Stimulated activated CD8-positive, alpha-beta memory T cell treated with anti-CD3 and anti-CD28 coated beads, Interleukin-12 subunit alpha, Interleukin-12 subunit beta, amount 100 ng/mL, for 1 hour (primary cell): ENCODE results near the gene RABGAP1L.
A peak's percentile ranks its signal among the peaks of the same experiment; 100 is the strongest.
"Not testable (repeated sequence)": the region's sequence is repeated elsewhere in the genome, so short reads cannot be mapped to it uniquely, and the experiment has no call there.

Experiments
- DNase-seq: peaks from one replicate; pipeline ENCODE4 v3.0.0-alpha.2; 2020; ENCODE audit warnings: low read depth

Gene RABGAP1L

DNA sequence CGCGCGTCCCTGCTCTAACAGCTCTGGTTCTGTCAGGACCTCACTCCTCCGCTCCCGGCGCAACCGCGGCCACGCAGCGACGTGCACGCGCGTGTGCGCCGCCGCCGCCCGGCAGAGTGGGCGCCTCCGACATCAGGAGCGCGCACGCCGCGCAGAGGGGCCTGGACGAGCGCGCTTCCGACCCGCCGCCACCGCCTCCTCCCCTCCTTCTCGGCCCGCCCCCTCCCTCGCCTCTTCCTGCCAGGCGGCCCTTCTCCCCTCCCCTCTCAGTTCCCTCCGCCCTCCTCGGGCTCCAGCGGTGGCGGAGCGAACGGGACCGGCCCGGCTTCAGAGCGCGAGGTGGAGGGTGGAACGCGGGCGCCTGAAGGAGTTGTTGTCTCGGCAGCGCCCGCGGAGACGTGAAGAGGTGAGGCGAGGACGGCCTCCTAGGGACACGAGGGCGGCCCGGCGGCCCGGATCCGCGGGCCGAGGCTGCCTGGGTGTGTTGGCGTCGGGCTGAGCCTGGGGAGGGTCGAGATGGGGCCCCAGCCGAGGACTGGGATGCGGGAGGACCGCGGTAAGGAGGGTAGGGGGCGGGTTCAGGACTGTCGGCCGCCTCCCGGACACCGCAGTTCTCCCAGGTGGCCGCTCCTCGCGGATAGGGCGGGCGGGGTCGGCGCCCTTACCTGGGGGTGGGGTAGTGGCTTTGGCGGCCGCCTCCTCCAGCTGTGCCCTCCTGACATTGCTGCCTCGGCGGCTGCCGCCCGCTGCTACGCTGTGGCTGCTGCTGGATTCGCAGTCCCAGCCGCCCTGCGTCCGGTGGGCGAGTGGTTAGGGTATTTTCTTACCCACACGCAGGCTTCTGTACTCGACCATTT lies at the start of gene RABGAP1L:
RABGAP1L (plus strand) TSS at position 269 of the 857 bp plus-strand sequence.
- DNase-seq: peak; percentile 88

DNA sequence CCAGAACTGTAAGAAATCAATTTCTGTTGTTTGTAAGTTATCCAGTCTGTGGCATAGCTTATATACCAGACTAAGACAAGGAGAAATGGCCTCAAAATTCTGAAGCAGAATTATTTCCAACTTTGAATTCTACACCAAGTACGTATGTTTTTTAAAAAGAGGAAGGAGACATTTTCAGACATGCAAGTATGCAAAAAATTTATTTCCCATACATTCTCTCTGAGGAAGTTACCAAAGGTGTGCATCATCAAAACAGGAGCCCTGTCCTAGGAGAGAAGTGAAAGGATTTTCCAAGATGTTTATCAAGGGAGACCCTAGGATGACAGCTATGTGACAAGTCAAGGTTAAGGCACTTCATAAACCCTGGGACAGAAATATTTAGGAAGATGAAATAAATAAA lies 49.3 kb upstream of the RABGAP1L start:
- no peak for DNase-seq

- DNase-seq: no peak
These were observed 46.7 kb upstream of the RABGAP1L start for GRCh38 chr1:174112489-174113162.

- no peak for DNase-seq
These were observed 45.2 kb upstream of the RABGAP1L start for GRCh38 chr1:174114106-174114505.

- no peak for DNase-seq
These were observed 44.4 kb upstream of the RABGAP1L start for GRCh38 chr1:174114788-174115448.

DNA sequence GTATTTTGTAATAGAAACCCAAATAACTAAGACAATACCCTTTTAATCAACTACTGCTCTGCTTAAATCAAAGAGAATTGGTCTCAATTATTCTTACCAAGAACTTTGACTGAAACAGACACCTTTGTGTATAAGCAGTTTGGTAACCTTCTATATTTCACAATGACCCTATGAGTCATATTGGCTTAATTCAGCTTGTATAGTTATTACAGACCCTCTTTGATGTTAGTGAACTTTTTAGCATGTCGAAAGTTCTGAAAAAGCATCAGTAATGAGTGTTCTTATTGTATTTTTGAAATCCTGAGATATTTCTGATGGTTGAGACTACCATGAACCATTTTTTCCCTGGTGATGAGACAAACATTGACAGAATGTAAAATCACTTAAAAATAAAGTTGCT lies 43.3 kb upstream of the RABGAP1L start:
- no peak for DNase-seq

GRCh38 chr1:174118751-174119150 lies 40.6 kb upstream of the RABGAP1L start:
- DNase-seq: no peak

DNA sequence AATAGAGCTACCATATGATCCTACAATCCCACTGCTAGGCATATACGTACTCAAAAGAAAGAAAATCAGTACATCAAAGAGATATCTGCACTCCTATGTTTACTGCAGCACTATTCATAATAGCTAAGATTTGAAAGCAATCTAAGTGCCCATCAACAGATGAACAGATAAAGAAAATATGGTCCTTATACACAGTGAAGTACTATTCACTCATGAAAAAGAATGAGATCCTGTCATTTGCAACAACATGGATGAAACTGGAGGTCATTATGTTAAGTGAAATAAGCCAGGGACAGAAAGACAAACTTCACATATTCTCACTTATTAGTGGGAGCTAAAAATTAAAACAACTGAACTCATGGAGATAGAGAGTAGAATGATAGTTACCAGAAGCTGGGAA lies 37.0 kb upstream of the RABGAP1L start:
- DNase-seq: not testable (repeated sequence)

DNA sequence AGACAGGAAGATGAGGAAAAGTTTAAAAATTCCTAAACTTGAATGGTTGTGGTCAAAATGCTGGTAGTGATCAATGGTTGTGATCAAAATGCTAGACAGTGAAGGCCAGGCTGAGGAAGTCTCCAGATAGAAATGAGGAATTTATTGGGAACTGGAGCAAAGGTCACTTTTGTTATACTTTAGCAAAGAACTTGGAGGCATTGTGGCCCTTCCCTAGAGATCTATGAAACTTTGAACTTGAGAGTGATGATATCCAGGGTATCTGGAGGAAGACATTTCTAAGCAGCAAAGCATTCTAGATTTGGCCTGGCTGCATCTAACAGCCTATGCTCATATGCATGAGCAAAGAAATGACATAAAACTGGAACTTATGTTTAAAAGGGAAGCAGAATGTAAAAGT lies 35.5 kb upstream of the RABGAP1L start:
- DNase-seq: no peak

GRCh38 chr1:174127176-174127575 lies 32.1 kb upstream of the RABGAP1L start:
- not testable (repeated sequence) for DNase-seq

DNA sequence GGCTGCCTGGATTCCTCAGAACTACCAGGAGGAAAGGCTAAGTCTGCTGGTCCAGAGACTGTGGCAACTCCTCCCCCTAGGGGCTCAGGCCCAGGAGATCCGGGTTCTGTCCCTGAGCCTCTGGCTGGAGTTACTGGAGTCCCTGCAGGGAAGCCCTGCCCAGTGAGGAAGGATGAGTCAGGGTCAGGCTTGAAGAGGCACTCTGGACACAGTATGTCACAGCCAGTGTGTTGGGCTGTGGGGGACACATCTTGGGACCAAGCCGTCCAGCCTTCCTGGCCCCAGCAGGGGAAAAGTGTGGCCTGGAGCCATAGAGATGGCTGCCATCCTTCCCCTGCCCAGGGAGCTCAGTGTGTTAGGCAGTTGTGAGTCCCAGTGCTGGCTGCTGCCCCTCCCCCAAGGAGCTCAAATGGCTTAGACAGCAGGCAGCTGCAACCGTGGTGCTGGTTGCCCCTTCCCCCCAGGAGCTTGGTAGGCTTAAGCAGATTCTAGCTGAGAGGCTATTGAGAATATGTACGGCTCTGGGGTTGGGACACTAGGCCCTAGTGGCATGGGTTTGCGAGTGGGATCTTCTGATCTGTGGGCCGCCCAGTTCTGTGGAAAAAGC lies 28.2 kb upstream of the RABGAP1L start:
- DNase-seq: no peak

DNA sequence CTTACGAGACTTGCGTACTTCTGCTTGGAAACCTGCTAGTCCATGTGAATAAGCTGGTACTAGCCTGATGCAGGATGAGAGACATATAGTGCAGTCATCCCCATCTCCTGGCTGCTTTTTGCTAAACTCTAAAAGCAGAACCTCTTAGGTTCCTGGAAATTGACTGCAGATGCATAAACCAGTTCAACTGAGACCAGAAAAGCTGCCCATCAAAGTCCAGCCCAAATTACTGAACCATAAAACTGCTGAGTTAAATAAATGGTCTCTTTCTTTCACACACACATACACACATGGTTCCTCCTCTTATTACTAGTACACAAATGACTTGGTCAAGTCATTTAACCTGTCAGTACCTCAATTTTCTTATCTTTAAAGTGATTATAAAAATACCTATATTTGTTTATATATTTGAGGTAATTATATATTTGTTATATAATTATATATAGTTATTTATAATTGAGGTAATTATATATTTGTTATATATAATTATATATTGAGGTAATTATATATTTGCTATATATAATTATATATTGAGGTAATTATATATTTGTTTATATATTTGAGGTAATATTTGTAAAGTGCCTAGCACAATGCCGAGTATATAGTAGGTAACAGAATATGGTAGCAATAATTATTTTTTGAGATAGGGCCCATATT lies 25.2 kb upstream of the RABGAP1L start:
- DNase-seq: no peak

GRCh38 chr1:174135211-174135610 lies 24.1 kb upstream of the RABGAP1L start:
- no peak for DNase-seq

DNA sequence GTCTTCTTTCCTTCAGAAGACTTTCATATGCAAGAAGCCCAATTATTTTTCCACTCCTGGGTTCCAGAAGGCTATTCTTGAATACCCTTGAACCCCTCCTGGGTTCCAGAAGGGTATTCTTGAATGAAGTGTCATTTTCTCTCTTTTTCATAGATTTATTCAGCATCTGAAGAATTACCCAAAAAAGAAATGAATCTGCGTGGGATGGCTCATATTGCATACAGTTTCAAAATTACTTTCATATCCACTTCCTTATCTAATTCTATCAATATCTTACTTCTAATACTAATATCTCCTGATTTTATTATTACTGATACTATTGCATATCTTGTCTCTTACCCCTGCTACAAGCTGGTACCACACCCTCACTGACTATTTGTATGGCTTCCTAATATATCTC lies 22.6 kb upstream of the RABGAP1L start:
- no peak for DNase-seq

GRCh38 chr1:174142836-174143235 lies 16.5 kb upstream of the RABGAP1L start:
- no peak for DNase-seq

- DNase-seq: not testable (repeated sequence)
These were observed 15.5 kb upstream of the RABGAP1L start for GRCh38 chr1:174143727-174144396.

- not testable (repeated sequence) for DNase-seq
These were observed 14.9 kb upstream of the RABGAP1L start for GRCh38 chr1:174144397-174144783.

- no peak for DNase-seq
These were observed 10.1 kb upstream of the RABGAP1L start for GRCh38 chr1:174149216-174149615.

DNA sequence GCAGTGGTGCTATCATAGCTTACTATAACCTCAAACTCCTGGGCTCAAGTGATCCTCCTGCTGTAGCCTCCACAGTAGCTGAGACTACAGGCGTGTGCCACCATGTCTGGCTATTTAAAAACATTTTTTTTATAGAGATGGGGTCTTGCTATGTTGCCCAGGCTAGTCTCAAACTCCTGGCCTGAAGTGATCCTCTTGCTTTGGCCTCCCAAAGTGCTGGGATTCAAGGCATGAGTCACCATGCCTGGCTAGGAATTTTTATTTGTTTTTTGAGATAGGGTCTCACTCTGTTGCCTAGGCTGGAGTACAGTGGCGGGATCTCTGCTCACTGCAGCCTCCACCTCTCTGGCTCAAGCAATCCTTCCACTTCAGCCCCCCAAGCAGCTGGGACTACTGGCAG lies 8.8 kb upstream of the RABGAP1L start:
- DNase-seq: no peak

DNA sequence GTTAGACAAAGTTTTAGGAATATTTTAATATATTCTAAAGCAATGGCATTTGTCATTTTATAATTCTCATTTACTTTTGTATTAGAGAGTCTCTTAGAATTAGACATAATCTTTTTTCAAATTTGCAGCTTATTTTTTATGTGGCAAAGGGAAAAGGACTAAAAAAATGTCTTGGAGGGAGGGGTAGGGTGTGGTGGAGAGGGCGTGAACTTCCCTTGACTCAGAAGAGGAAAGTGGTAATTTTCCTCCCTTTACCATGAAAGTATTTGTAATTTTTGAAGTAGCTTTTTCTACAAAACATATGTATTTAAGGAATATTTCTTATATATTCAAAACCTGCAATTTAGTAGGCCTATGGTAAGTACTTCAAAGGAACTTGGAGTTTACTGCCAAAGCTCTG lies 6.9 kb upstream of the RABGAP1L start:
- DNase-seq: no peak

- DNase-seq: no peak
These were observed 6.1 kb upstream of the RABGAP1L start for GRCh38 chr1:174153085-174153824.
